OCI-LY7 (cell line): Measurements from ENCODE around the gene B9D2.

ENCODE experiments used
- CTCF ChIP-seq: fragments of 200-600 bp; sonication (generic); conservative IDR thresholded peaks from 2 replicates; pipeline ENCODE4 v1.5.1; 2014; ENCODE audit warnings: mild to moderate bottlenecking, antibody characterized with exemption, low read length, moderate library complexity, mixed read lengths
- EZH2phosphoT487 ChIP-seq: fragments of 200-600 bp; sonication (generic); IDR thresholded peaks from 2 replicates; pipeline ENCODE4 v1.6.1; 2018; ENCODE audit warnings: low read depth, borderline replicate concordance, mild to moderate bottlenecking, mixed run types, antibody characterized with exemption, low read length, moderate library complexity, mixed read lengths

- TF ChIP-seq CTCF, result no peak
- TF ChIP-seq EZH2phosphoT487, result no peak
Measured at GRCh38 chr19:41318696-41319499, 45.1 kb downstream of the B9D2 start.
